Mucosa of rectum (tissue), 2 donors: ENCODE results near the gene DNAH8.

Experiments used
- H3K27ac ChIP-seq, 2 donors: one replicate each; pipeline ENCODE4 v1.7.0; 2013; ENCODE audit warnings: inconsistent platforms in 2 of 2, low read depth in 2 of 2, low read length in 2 of 2
- H3K27me3 ChIP-seq, 2 donors: one replicate each; pipeline ENCODE4 v1.7.0; 2013; ENCODE audit warnings: low read length in 2 of 2; ENCODE audit not compliant: control insufficient read depth in 2 of 2, insufficient read depth in 2 of 2
- H3K36me3 ChIP-seq, 2 donors: one replicate each; pipeline ENCODE4 v1.7.0; 2013; ENCODE audit warnings: low read length in 2 of 2; ENCODE audit not compliant: control insufficient read depth in 2 of 2, insufficient read depth in 2 of 2
- H3K4me1 ChIP-seq, 2 donors: one replicate each; pipeline ENCODE4 v1.7.0; 2013; ENCODE audit warnings: low read length in 2 of 2, mild to moderate bottlenecking in 1 of 2; ENCODE audit not compliant: control insufficient read depth in 2 of 2, insufficient read depth in 2 of 2
- H3K4me3 ChIP-seq, 2 donors: one replicate each; pipeline ENCODE4 v1.7.0; 2013; ENCODE audit warnings: low read length in 2 of 2
- H3K9ac ChIP-seq, 2 donors: one replicate each; pipeline ENCODE4 v1.7.0; 2013; ENCODE audit warnings: low read length in 2 of 2, low read depth in 1 of 2, mild to moderate bottlenecking in 1 of 2
- H3K9me3 ChIP-seq, 2 donors: one replicate each; pipeline ENCODE4 v1.7.0; 2013; ENCODE audit warnings: low read length in 2 of 2; ENCODE audit not compliant: control insufficient read depth in 2 of 2
- donor health status: healthy.
- donor health status: Normal muscosa, but diverticular disease.

Gene DNAH8

GRCh38 chr6:38987503-38987902 is 272.4 kb downstream of the DNAH8 start:
- H3K9ac ChIP-seq: no peak overlapping the region
- no peak overlapping the region for H3K27ac ChIP-seq
- H3K36me3 ChIP-seq: no peaks in the 10 kb centered on the region
- H3K9me3 ChIP-seq: no peaks in the 10 kb centered on the region
- H3K4me1 ChIP-seq: no peaks in the 10 kb centered on the region
- H3K27me3 ChIP-seq: peaks cover 1 to 4% of the 10 kb centered on the region in 2 donors
- no peak overlapping the region for H3K4me3 ChIP-seq

GRCh38 chr6:38988736-38989449 is 273.8 kb downstream of the DNAH8 start:
- H3K27me3 ChIP-seq: peaks cover 0 to 2% of the 10 kb centered on the region in 2 donors
- H3K4me1 ChIP-seq: no peaks in the 10 kb centered on the region
- H3K27ac ChIP-seq: no peak overlapping the region
- H3K4me3 ChIP-seq: no peak overlapping the region
- no peaks in the 10 kb centered on the region for H3K36me3 ChIP-seq
- H3K9ac ChIP-seq: no peak overlapping the region
- H3K9me3 ChIP-seq: no peaks in the 10 kb centered on the region

- no peak overlapping the region for H3K9ac ChIP-seq
- no peak overlapping the region for H3K4me3 ChIP-seq
- peaks cover 0 to 2% of the 10 kb centered on the region in 2 donors for H3K27me3 ChIP-seq
- no peaks in the 10 kb centered on the region for H3K36me3 ChIP-seq
- H3K27ac ChIP-seq: no peak overlapping the region
- no peaks in the 10 kb centered on the region for H3K4me1 ChIP-seq
- H3K9me3 ChIP-seq: no peaks in the 10 kb centered on the region
Observed at GRCh38 chr6:38990475-38990874, 275.4 kb downstream of the DNAH8 start.

- H3K9me3 ChIP-seq: no peaks in the 10 kb centered on the region
- no peak overlapping the region for H3K27ac ChIP-seq
- no peaks in the 10 kb centered on the region for H3K36me3 ChIP-seq
- no peak overlapping the region for H3K4me3 ChIP-seq
- peaks cover 5 to 15% of the 10 kb centered on the region in 2 donors for H3K27me3 ChIP-seq
- no peak overlapping the region for H3K9ac ChIP-seq
- no peaks in the 10 kb centered on the region for H3K4me1 ChIP-seq
Observed at GRCh38 chr6:38996676-38997075, 281.6 kb downstream of the DNAH8 start.

GRCh38 chr6:38997128-38997761 is 282.1 kb downstream of the DNAH8 start:
- peaks cover 5 to 15% of the 10 kb centered on the region in 2 donors for H3K27me3 ChIP-seq

GRCh38 chr6:39003072-39003471 is 288.0 kb downstream of the DNAH8 start:
- no peak overlapping the region for H3K27ac ChIP-seq
- H3K36me3 ChIP-seq: no peaks in the 10 kb centered on the region
- H3K9me3 ChIP-seq: no peaks in the 10 kb centered on the region
- H3K4me1 ChIP-seq: no peaks in the 10 kb centered on the region
- H3K9ac ChIP-seq: no peak overlapping the region
- peaks cover 10 to 15% of the 10 kb centered on the region in 2 donors for H3K27me3 ChIP-seq
- H3K4me3 ChIP-seq: no peak overlapping the region

More at GRCh38 chr6:38997128-38997761, 282.1 kb downstream of the DNAH8 start:
- Histone ChIP-seq H3K9me3 (no peaks in the 10 kb centered on the region), H3K4me1 (no peaks in the 10 kb centered on the region), H3K4me3 (no peak overlapping the region), H3K9ac (no peak overlapping the region), H3K27ac (no peak overlapping the region), H3K36me3 (no peaks in the 10 kb centered on the region)

- no peaks in the 10 kb centered on the region for H3K36me3 ChIP-seq
Observed at GRCh38 chr6:39003492-39003891, 288.4 kb downstream of the DNAH8 start.

GRCh38 chr6:39004801-39005200 is 289.7 kb downstream of the DNAH8 start:
- H3K36me3 ChIP-seq: no peaks in the 10 kb centered on the region
- no peak overlapping the region for H3K9ac ChIP-seq
- H3K27ac ChIP-seq: no peak overlapping the region
- H3K4me3 ChIP-seq: no peak overlapping the region
- peaks cover 10% of the 10 kb centered on the region in 2 donors for H3K27me3 ChIP-seq
- no peaks in the 10 kb centered on the region for H3K4me1 ChIP-seq
- H3K9me3 ChIP-seq: no peaks in the 10 kb centered on the region

More at GRCh38 chr6:39003492-39003891, 288.4 kb downstream of the DNAH8 start:
- H3K4me3 ChIP-seq: no peak overlapping the region
- H3K27ac ChIP-seq: no peak overlapping the region
- no peaks in the 10 kb centered on the region for H3K9me3 ChIP-seq
- no peaks in the 10 kb centered on the region for H3K4me1 ChIP-seq
- no peak overlapping the region for H3K9ac ChIP-seq
- H3K27me3 ChIP-seq: peaks cover 10 to 15% of the 10 kb centered on the region in 2 donors

- H3K27ac ChIP-seq: no peak overlapping the region
- no peaks in the 10 kb centered on the region for H3K36me3 ChIP-seq
- H3K27me3 ChIP-seq: peaks cover 7 to 8% of the 10 kb centered on the region in 2 donors
- no peak overlapping the region for H3K4me3 ChIP-seq
- H3K9ac ChIP-seq: no peak overlapping the region
- no peaks in the 10 kb centered on the region for H3K9me3 ChIP-seq
- H3K4me1 ChIP-seq: no peaks in the 10 kb centered on the region
Observed at GRCh38 chr6:39005774-39006173, 290.7 kb downstream of the DNAH8 start.

- no peaks in the 10 kb centered on the region for H3K4me1 ChIP-seq
- H3K9me3 ChIP-seq: no peaks in the 10 kb centered on the region
- H3K4me3 ChIP-seq: no peak overlapping the region
- no peaks in the 10 kb centered on the region for H3K36me3 ChIP-seq
- H3K27ac ChIP-seq: no peak overlapping the region
- no peak overlapping the region for H3K9ac ChIP-seq
- peaks cover 6 to 8% of the 10 kb centered on the region in 2 donors for H3K27me3 ChIP-seq
Observed at GRCh38 chr6:39007575-39007974, 292.5 kb downstream of the DNAH8 start.
